ENCODE data around the gene AP3B1. TPM values are rescaled to one million over a fixed set of nuclear protein-coding genes. Genes with fewer than 3 reads are reported as not detected.

The AP3B1 gene
- total and polyA plus RNA-seq, 2 of the 8 experiments (the other 6 are each of a cell fraction or from before 2014, with no cell fraction given) = 45.8 to 48.3 TPM

DNA sequence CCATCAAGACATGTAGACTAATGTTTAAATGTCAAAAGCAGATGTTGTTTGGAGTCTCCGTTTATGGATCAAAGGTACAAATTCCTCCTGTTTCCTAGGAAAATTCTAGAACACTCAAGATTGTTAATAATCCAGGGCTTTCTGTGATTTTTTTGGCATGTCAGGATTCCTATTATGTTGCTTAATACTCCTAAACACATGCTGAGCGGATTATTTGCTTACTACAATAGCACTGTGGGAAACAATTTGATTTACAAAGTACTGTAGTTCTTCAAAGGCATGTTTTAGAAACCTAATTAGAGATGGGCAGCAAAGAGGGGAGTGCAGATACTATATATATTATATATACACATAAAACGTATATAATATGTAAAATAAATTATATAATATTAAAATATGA lies 46.9 kb upstream of the AP3B1 start (continued):
- TF ChIP-seq, protein P1, sequence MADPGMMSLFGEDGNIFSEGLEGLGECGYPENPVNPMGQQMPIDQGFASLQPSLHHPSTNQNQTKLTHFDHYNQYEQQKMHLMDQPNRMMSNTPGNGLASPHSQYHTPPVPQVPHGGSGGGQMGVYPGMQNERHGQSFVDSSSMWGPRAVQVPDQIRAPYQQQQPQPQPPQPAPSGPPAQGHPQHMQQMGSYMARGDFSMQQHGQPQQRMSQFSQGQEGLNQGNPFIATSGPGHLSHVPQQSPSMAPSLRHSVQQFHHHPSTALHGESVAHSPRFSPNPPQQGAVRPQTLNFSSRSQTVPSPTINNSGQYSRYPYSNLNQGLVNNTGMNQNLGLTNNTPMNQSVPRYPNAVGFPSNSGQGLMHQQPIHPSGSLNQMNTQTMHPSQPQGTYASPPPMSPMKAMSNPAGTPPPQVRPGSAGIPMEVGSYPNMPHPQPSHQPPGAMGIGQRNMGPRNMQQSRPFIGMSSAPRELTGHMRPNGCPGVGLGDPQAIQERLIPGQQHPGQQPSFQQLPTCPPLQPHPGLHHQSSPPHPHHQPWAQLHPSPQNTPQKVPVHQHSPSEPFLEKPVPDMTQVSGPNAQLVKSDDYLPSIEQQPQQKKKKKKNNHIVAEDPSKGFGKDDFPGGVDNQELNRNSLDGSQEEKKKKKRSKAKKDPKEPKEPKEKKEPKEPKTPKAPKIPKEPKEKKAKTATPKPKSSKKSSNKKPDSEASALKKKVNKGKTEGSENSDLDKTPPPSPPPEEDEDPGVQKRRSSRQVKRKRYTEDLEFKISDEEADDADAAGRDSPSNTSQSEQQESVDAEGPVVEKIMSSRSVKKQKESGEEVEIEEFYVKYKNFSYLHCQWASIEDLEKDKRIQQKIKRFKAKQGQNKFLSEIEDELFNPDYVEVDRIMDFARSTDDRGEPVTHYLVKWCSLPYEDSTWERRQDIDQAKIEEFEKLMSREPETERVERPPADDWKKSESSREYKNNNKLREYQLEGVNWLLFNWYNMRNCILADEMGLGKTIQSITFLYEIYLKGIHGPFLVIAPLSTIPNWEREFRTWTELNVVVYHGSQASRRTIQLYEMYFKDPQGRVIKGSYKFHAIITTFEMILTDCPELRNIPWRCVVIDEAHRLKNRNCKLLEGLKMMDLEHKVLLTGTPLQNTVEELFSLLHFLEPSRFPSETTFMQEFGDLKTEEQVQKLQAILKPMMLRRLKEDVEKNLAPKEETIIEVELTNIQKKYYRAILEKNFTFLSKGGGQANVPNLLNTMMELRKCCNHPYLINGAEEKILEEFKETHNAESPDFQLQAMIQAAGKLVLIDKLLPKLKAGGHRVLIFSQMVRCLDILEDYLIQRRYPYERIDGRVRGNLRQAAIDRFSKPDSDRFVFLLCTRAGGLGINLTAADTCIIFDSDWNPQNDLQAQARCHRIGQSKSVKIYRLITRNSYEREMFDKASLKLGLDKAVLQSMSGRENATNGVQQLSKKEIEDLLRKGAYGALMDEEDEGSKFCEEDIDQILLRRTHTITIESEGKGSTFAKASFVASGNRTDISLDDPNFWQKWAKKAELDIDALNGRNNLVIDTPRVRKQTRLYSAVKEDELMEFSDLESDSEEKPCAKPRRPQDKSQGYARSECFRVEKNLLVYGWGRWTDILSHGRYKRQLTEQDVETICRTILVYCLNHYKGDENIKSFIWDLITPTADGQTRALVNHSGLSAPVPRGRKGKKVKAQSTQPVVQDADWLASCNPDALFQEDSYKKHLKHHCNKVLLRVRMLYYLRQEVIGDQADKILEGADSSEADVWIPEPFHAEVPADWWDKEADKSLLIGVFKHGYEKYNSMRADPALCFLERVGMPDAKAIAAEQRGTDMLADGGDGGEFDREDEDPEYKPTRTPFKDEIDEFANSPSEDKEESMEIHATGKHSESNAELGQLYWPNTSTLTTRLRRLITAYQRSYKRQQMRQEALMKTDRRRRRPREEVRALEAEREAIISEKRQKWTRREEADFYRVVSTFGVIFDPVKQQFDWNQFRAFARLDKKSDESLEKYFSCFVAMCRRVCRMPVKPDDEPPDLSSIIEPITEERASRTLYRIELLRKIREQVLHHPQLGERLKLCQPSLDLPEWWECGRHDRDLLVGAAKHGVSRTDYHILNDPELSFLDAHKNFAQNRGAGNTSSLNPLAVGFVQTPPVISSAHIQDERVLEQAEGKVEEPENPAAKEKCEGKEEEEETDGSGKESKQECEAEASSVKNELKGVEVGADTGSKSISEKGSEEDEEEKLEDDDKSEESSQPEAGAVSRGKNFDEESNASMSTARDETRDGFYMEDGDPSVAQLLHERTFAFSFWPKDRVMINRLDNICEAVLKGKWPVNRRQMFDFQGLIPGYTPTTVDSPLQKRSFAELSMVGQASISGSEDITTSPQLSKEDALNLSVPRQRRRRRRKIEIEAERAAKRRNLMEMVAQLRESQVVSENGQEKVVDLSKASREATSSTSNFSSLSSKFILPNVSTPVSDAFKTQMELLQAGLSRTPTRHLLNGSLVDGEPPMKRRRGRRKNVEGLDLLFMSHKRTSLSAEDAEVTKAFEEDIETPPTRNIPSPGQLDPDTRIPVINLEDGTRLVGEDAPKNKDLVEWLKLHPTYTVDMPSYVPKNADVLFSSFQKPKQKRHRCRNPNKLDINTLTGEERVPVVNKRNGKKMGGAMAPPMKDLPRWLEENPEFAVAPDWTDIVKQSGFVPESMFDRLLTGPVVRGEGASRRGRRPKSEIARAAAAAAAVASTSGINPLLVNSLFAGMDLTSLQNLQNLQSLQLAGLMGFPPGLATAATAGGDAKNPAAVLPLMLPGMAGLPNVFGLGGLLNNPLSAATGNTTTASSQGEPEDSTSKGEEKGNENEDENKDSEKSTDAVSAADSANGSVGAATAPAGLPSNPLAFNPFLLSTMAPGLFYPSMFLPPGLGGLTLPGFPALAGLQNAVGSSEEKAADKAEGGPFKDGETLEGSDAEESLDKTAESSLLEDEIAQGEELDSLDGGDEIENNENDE (IDR thresholded peaks at IDR 0.05; ENCODE audit: insufficient replicate concordance, low read length) = peak; percentile 49

All from H1 (cell line).